Measurements from ENCODE around the gene ESRRB.

ESRRB gene

GRCh38 chr14:76405627-76406026 is 29.7 kb downstream of the ESRRB start:
- Histone ChIP-seq H4K8ac (ENCODE audit: low read depth, low read length) (no peak overlapping the region), H3K56ac (ENCODE audit: low read length) (no peak overlapping the region), H3K27ac (ENCODE audit: low read depth, low read length) (no peak overlapping the region), H2BK5ac (ENCODE audit: low read length) (no peak overlapping the region), H3K4me1 (ENCODE audit: control insufficient read depth, low read depth, low read length) (no peaks in the 10 kb centered on the region), H4K5ac (ENCODE audit: low read length) (no peak overlapping the region), H3K4me2 (ENCODE audit: low read length) (no peak overlapping the region), H3K23ac (ENCODE audit: low read length) (no peak overlapping the region), H3K79me2 (ENCODE audit: control insufficient read depth, insufficient read depth, low read length) (no peaks in the 10 kb centered on the region), H3K36me3 (ENCODE audit: control insufficient read depth, insufficient read depth, low read length) (no peaks in the 10 kb centered on the region), H3K18ac (ENCODE audit: low read length) (no peak overlapping the region), H2BK120ac (ENCODE audit: low read depth, low read length) (no peak overlapping the region), H3K4me3 (ENCODE audit: low read length) (no peak overlapping the region), H3K79me1 (ENCODE audit: low read length) (no peaks in the 10 kb centered on the region), H3K27me3 (ENCODE audit: insufficient read depth, low read length, poor library complexity) (no peaks in the 10 kb centered on the region), H2BK15ac (replicated peaks; ENCODE audit: low read depth) (no peak overlapping the region), H3K4ac (ENCODE audit: low read depth, low read length) (no peak overlapping the region), H2AK5ac (ENCODE audit: low read length) (no peak overlapping the region), H3K9ac (ENCODE audit: low read length) (no peak overlapping the region)
- no CpG with 5 or more reads among the region's 7 CpGs for WGBS (ENCODE audit: extremely low coverage, insufficient coverage, low lambda C conversion rate)
- DNase-seq = no peak

- Histone ChIP-seq H4K5ac (ENCODE audit: low read length) (no peak overlapping the region), H2AK5ac (ENCODE audit: low read length) (no peak overlapping the region), H3K79me1 (ENCODE audit: low read length) (no peaks in the 10 kb centered on the region), H3K23ac (ENCODE audit: low read length) (no peak overlapping the region), H2BK15ac (replicated peaks; ENCODE audit: low read depth) (no peak overlapping the region), H3K27ac (ENCODE audit: low read depth, low read length) (no peak overlapping the region), H3K27me3 (ENCODE audit: insufficient read depth, low read length, poor library complexity) (no peaks in the 10 kb centered on the region), H4K8ac (ENCODE audit: low read depth, low read length) (no peak overlapping the region), H2BK120ac (ENCODE audit: low read depth, low read length) (no peak overlapping the region), H3K36me3 (ENCODE audit: control insufficient read depth, insufficient read depth, low read length) (no peaks in the 10 kb centered on the region), H3K4ac (ENCODE audit: low read depth, low read length) (no peak overlapping the region), H3K18ac (ENCODE audit: low read length) (no peak overlapping the region), H3K79me2 (ENCODE audit: control insufficient read depth, insufficient read depth, low read length) (no peaks in the 10 kb centered on the region), H2BK5ac (ENCODE audit: low read length) (no peak overlapping the region), H3K56ac (ENCODE audit: low read length) (no peak overlapping the region), H3K4me3 (ENCODE audit: low read length) (no peak overlapping the region), H3K4me1 (ENCODE audit: control insufficient read depth, low read depth, low read length) (no peaks in the 10 kb centered on the region), H3K4me2 (ENCODE audit: low read length) (no peak overlapping the region), H3K9ac (ENCODE audit: low read length) (no peak overlapping the region)
- WGBS (ENCODE audit: extremely low coverage, insufficient coverage, low lambda C conversion rate) = no CpG with 5 or more reads among the region's 9 CpGs
- no peak for DNase-seq
Observed at GRCh38 chr14:76407449-76408150, 31.7 kb downstream of the ESRRB start.

GRCh38 chr14:76408877-76409276 is 32.9 kb downstream of the ESRRB start:
- H3K4me3 ChIP-seq (ENCODE audit: low read length) = no peak overlapping the region
- no peak overlapping the region for H2BK5ac ChIP-seq (ENCODE audit: low read length)
- no peaks in the 10 kb centered on the region for H3K79me1 ChIP-seq (ENCODE audit: low read length)
- no peak overlapping the region for H2BK120ac ChIP-seq (ENCODE audit: low read depth, low read length)
- no peaks in the 10 kb centered on the region for H3K36me3 ChIP-seq (ENCODE audit: control insufficient read depth, insufficient read depth, low read length)
- H3K18ac ChIP-seq (ENCODE audit: low read length) = no peak overlapping the region
- H3K23ac ChIP-seq (ENCODE audit: low read length) = no peak overlapping the region
- no peak overlapping the region for H4K8ac ChIP-seq (ENCODE audit: low read depth, low read length)
- H3K79me2 ChIP-seq (ENCODE audit: control insufficient read depth, insufficient read depth, low read length) = no peaks in the 10 kb centered on the region
- no peaks in the 10 kb centered on the region for H3K27me3 ChIP-seq (ENCODE audit: insufficient read depth, low read length, poor library complexity)
- no peak overlapping the region for H3K56ac ChIP-seq (ENCODE audit: low read length)
- DNase-seq = no peak
- H3K27ac ChIP-seq (ENCODE audit: low read depth, low read length) = no peak overlapping the region
- H2BK15ac ChIP-seq (replicated peaks; ENCODE audit: low read depth) = no peak overlapping the region
- H3K4ac ChIP-seq (ENCODE audit: low read depth, low read length) = no peak overlapping the region
- no peak overlapping the region for H2AK5ac ChIP-seq (ENCODE audit: low read length)
- H3K4me1 ChIP-seq (ENCODE audit: control insufficient read depth, low read depth, low read length) = no peaks in the 10 kb centered on the region
- no peak overlapping the region for H3K4me2 ChIP-seq (ENCODE audit: low read length)
- WGBS (ENCODE audit: extremely low coverage, insufficient coverage, low lambda C conversion rate) = no CpG with 5 or more reads among the region's 1 CpG
- H3K9ac ChIP-seq (ENCODE audit: low read length) = no peak overlapping the region
- no peak overlapping the region for H4K5ac ChIP-seq (ENCODE audit: low read length)

- Histone ChIP-seq H3K79me1 (ENCODE audit: low read length) (no peaks in the 10 kb centered on the region), H3K56ac (ENCODE audit: low read length) (no peak overlapping the region), H3K4ac (ENCODE audit: low read depth, low read length) (no peak overlapping the region), H4K8ac (ENCODE audit: low read depth, low read length) (no peak overlapping the region), H3K27me3 (ENCODE audit: insufficient read depth, low read length, poor library complexity) (no peaks in the 10 kb centered on the region), H3K9ac (ENCODE audit: low read length) (no peak overlapping the region), H3K4me1 (ENCODE audit: control insufficient read depth, low read depth, low read length) (no peaks in the 10 kb centered on the region), H3K23ac (ENCODE audit: low read length) (no peak overlapping the region), H2AK5ac (ENCODE audit: low read length) (no peak overlapping the region), H3K4me2 (ENCODE audit: low read length) (no peak overlapping the region), H3K27ac (ENCODE audit: low read depth, low read length) (no peak overlapping the region), H3K36me3 (ENCODE audit: control insufficient read depth, insufficient read depth, low read length) (no peaks in the 10 kb centered on the region), H3K4me3 (ENCODE audit: low read length) (no peak overlapping the region), H2BK15ac (replicated peaks; ENCODE audit: low read depth) (no peak overlapping the region), H3K18ac (ENCODE audit: low read length) (no peak overlapping the region), H3K79me2 (ENCODE audit: control insufficient read depth, insufficient read depth, low read length) (no peaks in the 10 kb centered on the region), H2BK5ac (ENCODE audit: low read length) (no peak overlapping the region), H4K5ac (ENCODE audit: low read length) (no peak overlapping the region), H2BK120ac (ENCODE audit: low read depth, low read length) (no peak overlapping the region)
- DNase-seq = no peak
- WGBS (ENCODE audit: extremely low coverage, insufficient coverage, low lambda C conversion rate) = no CpG with 5 or more reads among the region's 5 CpGs
Observed at GRCh38 chr14:76412501-76412900, 36.6 kb downstream of the ESRRB start.

GRCh38 chr14:76413106-76413961 is 37.4 kb downstream of the ESRRB start:
- no peak overlapping the region for H2BK5ac ChIP-seq (ENCODE audit: low read length)
- no peak overlapping the region for H3K23ac ChIP-seq (ENCODE audit: low read length)

More at GRCh38 chr14:76413106-76413961, 37.4 kb downstream of the ESRRB start:
- Histone ChIP-seq H3K4me2 (ENCODE audit: low read length) (no peak overlapping the region), H4K5ac (ENCODE audit: low read length) (no peak overlapping the region), H2BK120ac (ENCODE audit: low read depth, low read length) (no peak overlapping the region), H3K27ac (ENCODE audit: low read depth, low read length) (no peak overlapping the region), H3K27me3 (ENCODE audit: insufficient read depth, low read length, poor library complexity) (no peaks in the 10 kb centered on the region), H3K56ac (ENCODE audit: low read length) (no peak overlapping the region), H3K79me2 (ENCODE audit: control insufficient read depth, insufficient read depth, low read length) (no peaks in the 10 kb centered on the region), H3K4ac (ENCODE audit: low read depth, low read length) (no peak overlapping the region), H3K4me1 (ENCODE audit: control insufficient read depth, low read depth, low read length) (no peaks in the 10 kb centered on the region), H2AK5ac (ENCODE audit: low read length) (no peak overlapping the region), H4K8ac (ENCODE audit: low read depth, low read length) (no peak overlapping the region), H3K79me1 (ENCODE audit: low read length) (no peaks in the 10 kb centered on the region), H2BK15ac (replicated peaks; ENCODE audit: low read depth) (no peak overlapping the region), H3K18ac (ENCODE audit: low read length) (no peak overlapping the region), H3K4me3 (ENCODE audit: low read length) (no peak overlapping the region), H3K36me3 (ENCODE audit: control insufficient read depth, insufficient read depth, low read length) (no peaks in the 10 kb centered on the region), H3K9ac (ENCODE audit: low read length) (no peak overlapping the region)
- DNase-seq = no peak
- no CpG with 5 or more reads among the region's 23 CpGs for WGBS (ENCODE audit: extremely low coverage, insufficient coverage, low lambda C conversion rate)

Data from mesendoderm (in vitro differentiated cells).